HG02870 (cell line): ENCODE measurements around the gene UBE2E2.

Source experiments
- ATAC-seq: cut with Tn5 transposase; IDR thresholded peaks from one replicate; pipeline ENCODE4 v1.9.1; 2021; ENCODE audit warnings: mild to moderate bottlenecking, moderate library complexity; ENCODE audit not compliant: unreplicated experiment

UBE2E2 gene

GRCh38 chr3:23435318-23435717, 232.2 kb downstream of the UBE2E2 start:
- no peak for ATAC-seq

GRCh38 chr3:23435904-23436303, 232.8 kb downstream of the UBE2E2 start:
- no peak for ATAC-seq

DNA sequence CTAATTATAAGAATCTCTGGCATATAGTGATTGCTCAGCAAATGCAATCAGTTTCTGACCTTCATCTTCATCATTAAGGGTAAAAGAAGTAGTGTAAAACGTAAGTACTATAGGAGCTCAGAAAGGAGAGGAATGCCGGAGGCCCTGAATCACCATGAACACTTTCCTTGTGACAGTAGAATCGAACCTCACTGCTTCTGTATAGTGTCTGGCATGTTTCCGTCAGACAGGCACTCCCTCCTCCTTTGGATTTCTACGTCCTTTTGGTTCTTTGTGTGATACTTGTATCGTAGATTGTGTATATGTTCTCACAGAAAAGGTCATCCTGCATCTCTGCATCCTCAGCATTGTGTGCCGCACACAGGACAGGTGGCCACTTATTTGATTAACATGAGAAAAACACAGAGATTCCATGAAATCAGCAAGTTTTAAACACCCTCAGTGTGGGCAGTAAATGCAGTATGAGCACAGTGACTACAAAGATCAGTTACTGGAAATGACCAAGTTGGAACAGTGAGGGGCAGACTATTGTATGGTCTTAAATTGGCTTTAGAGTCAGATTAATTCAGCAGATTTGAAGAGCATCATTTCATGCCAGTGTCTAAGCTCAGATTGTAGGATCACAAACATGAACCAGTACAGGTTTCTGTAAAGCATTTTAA, 234.5 kb downstream of the UBE2E2 start:
- ATAC-seq, result no peak

- ATAC-seq, result peak; percentile 60
Measured at GRCh38 chr3:23438657-23439056, 235.5 kb downstream of the UBE2E2 start.

GRCh38 chr3:23439080-23439479, 236.0 kb downstream of the UBE2E2 start:
- ATAC-seq, result no peak

DNA sequence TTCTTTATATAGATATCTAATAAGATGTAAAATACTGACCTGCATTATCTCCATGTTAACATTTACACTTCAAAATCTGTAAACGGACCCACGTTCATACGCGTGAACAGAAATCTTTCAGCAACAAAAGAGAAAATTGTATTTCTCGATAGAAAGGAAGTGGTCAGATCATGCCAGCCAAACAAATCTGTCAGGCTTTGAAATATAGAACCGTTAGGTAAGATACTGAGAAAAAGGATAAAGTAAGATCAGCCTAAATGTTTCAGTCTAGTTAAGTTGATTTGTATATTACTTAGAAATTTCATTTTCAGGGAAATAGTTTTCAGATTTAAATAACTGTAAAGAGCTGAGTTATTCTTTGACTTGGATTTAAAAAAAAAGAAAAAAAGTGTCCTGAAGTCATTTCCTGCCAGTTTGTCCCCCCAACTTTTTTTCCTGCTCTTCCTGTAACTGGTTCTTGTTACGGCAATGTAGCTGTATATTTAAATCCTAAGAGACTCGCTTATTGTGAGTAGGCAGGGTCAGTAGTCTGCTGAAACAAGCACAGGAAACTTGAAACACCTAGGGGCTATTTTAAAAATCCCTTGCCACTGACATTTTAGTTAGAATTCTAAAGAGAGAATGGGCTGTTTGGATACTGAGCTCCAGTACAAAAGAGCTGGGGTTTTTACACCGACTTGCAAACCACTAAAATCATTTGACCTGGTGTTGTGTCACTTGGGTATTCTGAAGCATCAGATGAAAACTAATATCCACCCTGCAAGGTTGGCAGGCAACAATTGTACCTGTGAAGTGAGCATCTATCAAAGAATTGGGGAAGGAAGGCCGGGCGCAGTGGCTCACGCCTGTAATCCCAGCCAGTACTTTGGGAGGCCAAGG, 237.5 kb downstream of the UBE2E2 start:
- ATAC-seq, result no peak

- ATAC-seq, result peak; percentile 44
Measured at GRCh38 chr3:23442598-23443383, 239.7 kb downstream of the UBE2E2 start.

DNA sequence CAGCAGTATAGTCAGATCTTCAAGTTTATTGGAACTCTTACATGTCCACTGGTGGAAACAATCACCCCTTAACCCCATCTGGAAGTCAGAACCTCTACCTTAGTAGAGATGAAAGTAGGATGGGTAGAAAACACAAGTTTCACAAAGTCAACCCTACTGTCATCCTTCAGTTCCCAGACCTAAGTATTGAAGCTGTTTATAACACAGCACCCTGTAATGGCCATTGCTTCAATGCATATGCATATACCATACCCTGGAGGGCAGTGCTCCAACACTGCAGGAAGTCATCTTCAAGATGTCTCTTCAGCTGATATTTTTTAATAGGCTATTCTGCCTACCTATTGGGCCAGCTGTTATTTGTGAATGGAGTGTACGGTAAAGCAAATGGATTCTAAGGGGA, 241.3 kb downstream of the UBE2E2 start:
- no peak for ATAC-seq

DNA sequence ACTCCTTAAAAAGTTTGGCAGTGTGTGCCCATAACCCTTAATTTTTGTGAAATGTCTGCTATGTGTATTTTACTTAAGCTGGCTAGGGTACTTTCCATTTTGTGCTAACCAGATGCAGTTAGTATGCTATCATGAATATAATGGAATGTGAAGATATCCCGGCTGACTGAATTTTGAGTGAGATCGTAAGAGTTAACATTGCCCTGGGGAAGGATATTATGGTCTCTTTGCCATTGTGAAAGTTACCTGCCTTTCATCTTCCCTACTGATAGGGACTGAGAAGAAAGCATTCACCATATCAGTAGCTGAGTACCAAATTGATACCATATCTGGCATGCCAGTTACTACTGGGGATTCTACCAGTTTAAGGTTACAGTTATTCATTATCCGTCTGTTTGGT, 243.2 kb downstream of the UBE2E2 start:
- ATAC-seq, result no peak

DNA sequence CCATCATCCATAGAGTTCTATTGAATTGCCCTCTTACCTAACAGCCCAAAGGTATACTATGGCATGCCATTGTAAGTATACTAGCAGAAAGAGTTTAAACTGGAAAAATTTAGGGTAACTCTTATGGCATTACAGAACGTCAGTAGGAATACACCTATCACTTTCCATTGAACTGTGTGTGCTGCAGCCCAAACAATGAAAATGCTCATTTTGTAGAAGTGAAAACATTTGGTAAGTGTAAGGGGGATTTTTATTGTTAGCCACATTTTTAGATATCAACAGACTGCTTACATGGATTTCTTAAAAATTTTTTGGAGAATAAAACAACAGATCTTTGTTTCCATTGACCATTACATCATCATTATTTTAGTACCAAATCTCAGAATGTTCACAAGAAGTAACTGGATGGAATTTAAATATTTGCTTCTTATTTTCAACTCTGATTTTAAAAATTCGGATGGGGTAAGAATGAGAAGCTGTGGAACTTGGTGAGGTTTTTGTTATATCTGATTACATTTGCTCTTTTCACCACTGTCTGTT, 245.9 kb downstream of the UBE2E2 start:
- no peak for ATAC-seq

DNA sequence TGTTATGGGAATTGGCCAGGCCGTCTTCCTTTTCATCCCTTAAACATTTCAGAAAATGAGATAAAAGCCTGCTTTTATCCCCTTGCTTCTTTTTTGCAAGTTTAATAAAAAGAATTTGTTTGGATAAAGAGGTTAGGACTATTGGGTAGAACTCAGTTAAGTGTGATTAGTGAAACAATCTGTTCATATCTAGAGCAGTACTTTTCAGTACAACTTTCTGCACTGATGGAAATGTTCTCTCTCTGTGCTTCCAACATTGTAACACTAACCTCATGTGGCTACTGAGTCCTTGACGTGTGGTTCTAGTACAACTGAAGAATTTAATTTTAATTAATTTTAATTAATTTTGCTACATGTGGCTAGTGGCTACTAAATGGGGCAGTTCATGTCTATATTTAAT, 246.9 kb downstream of the UBE2E2 start:
- ATAC-seq, result no peak

DNA sequence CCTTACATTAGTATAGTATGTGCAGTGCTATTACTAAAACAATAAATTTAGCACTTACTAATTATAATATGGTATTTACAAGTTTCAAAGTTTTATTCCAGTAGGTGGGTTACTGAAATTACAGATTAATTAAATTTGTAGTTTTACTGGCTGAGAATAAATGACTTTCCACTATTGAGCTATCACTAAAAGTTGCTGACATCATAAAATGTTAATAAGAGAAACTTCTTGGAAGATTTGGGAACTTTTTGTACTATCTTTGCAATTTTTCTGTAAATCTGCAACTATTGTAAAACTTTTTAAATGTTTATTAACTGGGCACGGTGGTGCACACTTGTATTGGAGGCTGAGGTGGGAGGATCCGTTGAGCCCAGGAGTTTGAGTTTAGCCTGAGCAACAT, 247.7 kb downstream of the UBE2E2 start:
- no peak for ATAC-seq

- no peak for ATAC-seq
Measured at GRCh38 chr3:23452408-23452807, 249.3 kb downstream of the UBE2E2 start.

- ATAC-seq, result no peak
Measured at GRCh38 chr3:23455084-23455483, 252.0 kb downstream of the UBE2E2 start.

DNA sequence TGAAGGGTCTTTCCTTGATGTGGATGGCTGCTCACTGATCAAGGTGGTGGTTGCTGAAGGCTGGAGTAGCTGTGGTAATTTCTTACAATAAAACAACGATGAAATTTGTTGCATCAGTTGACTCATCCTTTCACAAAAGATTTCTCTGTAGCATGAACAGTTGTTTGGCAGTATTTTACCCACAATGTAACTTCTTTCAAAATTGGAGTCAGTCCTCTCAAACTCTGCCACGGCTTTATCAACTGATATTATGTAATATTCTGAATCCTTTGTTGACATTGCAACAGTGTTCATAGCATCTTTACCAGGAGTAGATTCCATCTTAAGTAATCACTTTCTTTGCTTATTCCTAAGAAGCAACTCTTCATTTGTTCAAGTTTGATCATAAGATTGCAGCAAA, 252.6 kb downstream of the UBE2E2 start:
- ATAC-seq, result no peak

DNA sequence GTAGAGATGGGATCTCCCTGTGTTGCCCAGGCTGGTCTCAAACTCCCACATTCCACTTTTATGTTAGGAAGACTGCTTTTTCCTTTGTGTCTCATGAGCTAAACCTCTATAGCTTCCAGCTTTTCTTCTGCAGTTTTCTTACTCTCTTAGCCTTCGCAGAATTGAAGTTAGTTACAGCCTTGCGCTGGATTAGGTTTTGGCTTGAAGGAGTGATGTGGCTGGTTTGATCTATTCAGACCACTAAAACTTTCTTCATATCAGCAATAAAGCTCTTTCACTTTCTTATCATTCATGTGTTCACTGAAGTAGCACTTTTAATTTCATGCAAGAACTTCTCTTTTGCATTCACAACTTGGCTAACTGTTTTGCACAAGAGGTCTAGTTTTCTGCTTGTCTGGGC, 254.6 kb downstream of the UBE2E2 start:
- no peak for ATAC-seq

DNA sequence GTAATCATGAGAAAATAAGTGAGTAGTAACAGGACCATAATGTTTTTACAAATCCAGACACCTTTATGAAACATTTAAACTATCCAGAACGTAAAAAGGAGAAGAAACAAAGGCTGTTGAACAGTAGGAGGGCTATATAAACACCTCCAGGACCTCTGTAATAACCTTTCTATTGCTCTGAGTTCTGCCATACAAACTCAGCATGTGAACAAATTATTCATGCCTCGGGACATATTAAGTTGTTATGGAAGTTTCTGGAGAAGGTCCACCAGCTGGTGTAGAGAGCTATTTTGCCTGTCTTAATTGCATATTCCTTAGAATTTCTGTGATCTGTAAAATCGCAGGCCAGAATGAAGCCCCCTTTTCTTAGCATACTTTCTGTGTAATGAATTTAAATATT, 256.3 kb downstream of the UBE2E2 start:
- ATAC-seq, result no peak

DNA sequence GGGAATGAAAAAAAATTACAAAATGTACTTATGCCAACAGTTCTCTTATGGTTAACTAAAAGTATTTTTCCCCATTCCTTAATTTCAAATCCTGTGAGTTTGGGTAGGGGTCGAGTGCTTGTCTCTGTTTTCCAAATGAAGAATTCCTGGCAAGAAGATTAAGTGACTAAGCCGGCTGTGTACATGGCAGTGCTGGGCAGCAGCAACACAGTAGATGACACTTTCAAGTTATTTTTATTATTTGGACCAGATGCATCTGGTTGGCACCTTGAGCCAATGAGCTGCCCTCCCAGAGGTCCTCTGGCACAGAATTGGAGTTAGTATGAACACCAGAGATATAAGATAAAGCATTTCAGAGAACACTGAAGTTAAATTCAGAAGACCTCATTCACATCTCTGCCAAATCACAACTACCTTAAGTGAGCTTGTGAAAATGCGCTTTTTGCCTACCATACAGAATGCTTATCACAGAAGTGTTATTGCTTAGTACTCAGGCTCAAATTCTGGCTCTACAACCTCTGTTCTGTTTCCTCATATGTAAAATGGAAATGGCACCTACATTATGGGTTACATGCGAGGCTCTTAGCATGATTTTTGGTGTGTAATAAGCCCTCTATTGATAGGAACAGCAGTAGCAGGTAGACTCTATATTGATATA, 256.9 kb downstream of the UBE2E2 start:
- no peak for ATAC-seq

GRCh38 chr3:23461069-23461468, 257.9 kb downstream of the UBE2E2 start:
- ATAC-seq, result no peak

GRCh38 chr3:23463791-23464190, 260.7 kb downstream of the UBE2E2 start:
- no peak for ATAC-seq

DNA sequence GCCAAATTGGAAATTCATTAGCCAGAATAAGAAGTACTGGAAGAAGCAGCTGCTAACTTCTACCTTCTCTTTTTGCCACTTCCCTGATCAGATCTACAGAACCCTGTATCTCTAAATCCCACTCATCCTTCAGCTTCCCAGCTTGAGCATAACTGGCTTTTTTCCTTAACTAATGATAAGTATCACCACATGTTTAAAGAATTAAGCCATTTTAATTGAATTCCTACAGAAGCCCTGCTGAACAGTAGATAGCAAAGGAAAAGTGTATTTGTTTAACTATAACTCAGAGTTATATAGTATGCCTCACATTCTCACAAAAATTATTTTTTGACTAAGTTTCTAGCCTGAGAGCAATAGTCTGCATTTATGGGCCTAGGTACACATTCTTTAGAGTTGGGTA, 262.4 kb downstream of the UBE2E2 start:
- ATAC-seq, result no peak
